ENCODE measurements around the gene CARMIL3.

The CARMIL3 gene

GRCh38 chr14:24053548-24054323, 1.9 kb downstream of the CARMIL3 start:
- peaks cover 0 to 15% (median 9%) of the 10 kb centered on the region in 5 experiments for H3K27me3 ChIP-seq (replicated peaks in 2 of 5; ENCODE audit: control insufficient read depth in 4 of 5, insufficient read depth in 5 of 5, low read length in 4 of 5)
- no peak overlapping the region for H3K27ac ChIP-seq (ENCODE audit: insufficient read depth in 1 of 2, low read depth in 1 of 2, low read length in 2 of 2, poor library complexity in 1 of 2, severe bottlenecking in 2 of 2)
- no peaks in the 10 kb centered on the region for H3K36me3 ChIP-seq (ENCODE audit: control insufficient read depth in 4 of 4, insufficient read depth in 4 of 4, low read length in 3 of 4)
- CTCF ChIA-PET: interaction anchor here (0.9 to 12.7 kb wide), 7 partner anchors 13 to 108 kb away, joined by 3 to 188 read pairs (median 5); partner anchors contain the start of genes CPNE6, IRF9 and PCK2
- H3K4me3 ChIP-seq (ENCODE audit: control insufficient read depth in 1 of 7, extremely low read depth in 1 of 7, insufficient read depth in 4 of 7, low read depth in 2 of 7, low read length in 6 of 7): no peak overlapping the region
- H3K4me1 ChIP-seq (ENCODE audit: control extremely low read depth in 1 of 4, control insufficient read depth in 4 of 4, insufficient read depth in 4 of 4, low read length in 3 of 4): peaks cover 0 to 19% (median 17%) of the 10 kb centered on the region in 4 experiments
- WGBS (ENCODE audit: insufficient coverage): 98% methylated on average over 6 of the region's 10 CpGs
- POLR2A ChIA-PET: no interaction called here
- no peaks in the 10 kb centered on the region for H3K9me3 ChIP-seq (ENCODE audit: control extremely low read depth in 1 of 5, control insufficient read depth in 4 of 5, insufficient read depth in 2 of 5, low read depth in 1 of 5, low read length in 4 of 5)
- DNase-seq: no peak

GRCh38 chr14:24054324-24054641, 2.5 kb downstream of the CARMIL3 start:
- 92% methylated on average over 6 of the region's 6 CpGs for WGBS (ENCODE audit: insufficient coverage)
- no peak for DNase-seq
- POLR2A ChIA-PET: no interaction called here

GRCh38 chr14:24054646-24055045, 2.8 kb downstream of the CARMIL3 start:
- Histone ChIP-seq H3K36me3 (ENCODE audit: control insufficient read depth in 4 of 4, insufficient read depth in 4 of 4, low read length in 3 of 4) (no peaks in the 10 kb centered on the region), H3K4me1 (ENCODE audit: control extremely low read depth in 1 of 4, control insufficient read depth in 4 of 4, insufficient read depth in 4 of 4, low read length in 3 of 4) (peaks cover 0 to 16% (median 16%) of the 10 kb centered on the region in 4 experiments), H3K27me3 (replicated peaks in 2 of 5; ENCODE audit: control insufficient read depth in 4 of 5, insufficient read depth in 5 of 5, low read length in 4 of 5) (peaks cover 0 to 15% (median 9%) of the 10 kb centered on the region in 5 experiments), H3K4me3 (ENCODE audit: control insufficient read depth in 1 of 7, extremely low read depth in 1 of 7, insufficient read depth in 4 of 7, low read depth in 2 of 7, low read length in 6 of 7) (no peak overlapping the region), H3K27ac (ENCODE audit: insufficient read depth in 1 of 2, low read depth in 1 of 2, low read length in 2 of 2, poor library complexity in 1 of 2, severe bottlenecking in 2 of 2) (no peak overlapping the region), H3K9me3 (ENCODE audit: control extremely low read depth in 1 of 5, control insufficient read depth in 4 of 5, insufficient read depth in 2 of 5, low read depth in 1 of 5, low read length in 4 of 5) (no peaks in the 10 kb centered on the region)
- DNase-seq: no peak
- POLR2A ChIA-PET: no interaction called here
- CTCF ChIA-PET: interaction anchor here (0.6 to 12.7 kb wide), 7 partner anchors 11 to 107 kb away, joined by 3 to 188 read pairs (median 5); partner anchors contain the start of genes CPNE6, IRF9 and PCK2
- WGBS (ENCODE audit: insufficient coverage): 88% methylated on average over 5 of the region's 9 CpGs

More at GRCh38 chr14:24054324-24054641, 2.5 kb downstream of the CARMIL3 start:
- Histone ChIP-seq H3K4me1 (ENCODE audit: control extremely low read depth in 1 of 4, control insufficient read depth in 4 of 4, insufficient read depth in 4 of 4, low read length in 3 of 4) (peaks cover 0 to 16% (median 16%) of the 10 kb centered on the region in 4 experiments), H3K27me3 (replicated peaks in 2 of 5; ENCODE audit: control insufficient read depth in 4 of 5, insufficient read depth in 5 of 5, low read length in 4 of 5) (peaks cover 0 to 15% (median 9%) of the 10 kb centered on the region in 5 experiments), H3K36me3 (ENCODE audit: control insufficient read depth in 4 of 4, insufficient read depth in 4 of 4, low read length in 3 of 4) (no peaks in the 10 kb centered on the region), H3K4me3 (ENCODE audit: control insufficient read depth in 1 of 7, extremely low read depth in 1 of 7, insufficient read depth in 4 of 7, low read depth in 2 of 7, low read length in 6 of 7) (no peak overlapping the region), H3K9me3 (ENCODE audit: control extremely low read depth in 1 of 5, control insufficient read depth in 4 of 5, insufficient read depth in 2 of 5, low read depth in 1 of 5, low read length in 4 of 5) (no peaks in the 10 kb centered on the region), H3K27ac (ENCODE audit: insufficient read depth in 1 of 2, low read depth in 1 of 2, low read length in 2 of 2, poor library complexity in 1 of 2, severe bottlenecking in 2 of 2) (no peak overlapping the region)
- CTCF ChIA-PET: interaction anchor here (0.9 to 12.7 kb wide), 7 partner anchors 12 to 107 kb away, joined by 3 to 188 read pairs (median 5); partner anchors contain the start of genes CPNE6, IRF9 and PCK2

GRCh38 chr14:24055971-24056799, 4.4 kb downstream of the CARMIL3 start:
- H3K4me1 ChIP-seq (ENCODE audit: control extremely low read depth in 1 of 4, control insufficient read depth in 4 of 4, insufficient read depth in 4 of 4, low read length in 3 of 4): peaks cover 0 to 16% (median 15%) of the 10 kb centered on the region in 4 experiments
- 97% methylated on average over 7 of the region's 10 CpGs for WGBS (ENCODE audit: insufficient coverage)
- no peaks in the 10 kb centered on the region for H3K9me3 ChIP-seq (ENCODE audit: control extremely low read depth in 1 of 5, control insufficient read depth in 4 of 5, insufficient read depth in 2 of 5, low read depth in 1 of 5, low read length in 4 of 5)
- POLR2A ChIA-PET: interaction anchor here (1.4 kb wide), 1 partner anchor 24 kb away, joined by 7 read pairs; no protein-coding TSS in a partner anchor
- H3K4me3 ChIP-seq (ENCODE audit: control insufficient read depth in 1 of 7, extremely low read depth in 1 of 7, insufficient read depth in 4 of 7, low read depth in 2 of 7, low read length in 6 of 7): no peak overlapping the region
- no peak overlapping the region for H3K27ac ChIP-seq (ENCODE audit: insufficient read depth in 1 of 2, low read depth in 1 of 2, low read length in 2 of 2, poor library complexity in 1 of 2, severe bottlenecking in 2 of 2)
- peaks cover 0 to 15% (median 9%) of the 10 kb centered on the region in 5 experiments for H3K27me3 ChIP-seq (replicated peaks in 2 of 5; ENCODE audit: control insufficient read depth in 4 of 5, insufficient read depth in 5 of 5, low read length in 4 of 5)
- DNase-seq: no peak
- H3K36me3 ChIP-seq (ENCODE audit: control insufficient read depth in 4 of 4, insufficient read depth in 4 of 4, low read length in 3 of 4): no peaks in the 10 kb centered on the region
- CTCF ChIA-PET: interaction anchor here (0.7 to 12.7 kb wide), 11 partner anchors 12 to 105 kb away, joined by 3 to 188 read pairs (median 11); partner anchors contain the start of genes CPNE6, EMC9, IRF9 and PCK2

DNA sequence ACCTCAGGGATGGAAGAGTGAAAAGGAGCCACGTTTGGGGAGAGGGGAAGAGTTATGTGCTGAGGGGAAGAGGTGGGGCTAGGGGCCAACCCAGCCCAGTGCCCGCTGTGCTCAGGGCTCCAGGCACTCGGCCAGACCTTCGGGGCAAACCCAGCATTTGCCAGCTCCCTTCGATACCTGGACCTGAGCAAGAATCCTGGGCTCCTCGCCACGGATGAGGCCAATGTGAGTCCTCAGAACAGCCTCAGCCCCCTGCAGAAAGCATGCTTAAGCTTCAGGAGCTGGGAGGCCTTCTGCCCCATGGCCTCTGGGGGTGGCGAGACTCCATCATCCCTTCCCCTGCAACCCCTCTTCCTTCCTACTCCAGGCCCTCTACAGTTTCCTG, 5.0 kb downstream of the CARMIL3 start:
- H3K27me3 ChIP-seq (replicated peaks in 2 of 5; ENCODE audit: control insufficient read depth in 4 of 5, insufficient read depth in 5 of 5, low read length in 4 of 5): peaks cover 0 to 14% (median 9%) of the 10 kb centered on the region in 5 experiments
- H3K4me3 ChIP-seq (ENCODE audit: control insufficient read depth in 1 of 7, extremely low read depth in 1 of 7, insufficient read depth in 4 of 7, low read depth in 2 of 7, low read length in 6 of 7): no peak overlapping the region
- 91% methylated on average over 7 of the region's 8 CpGs for WGBS (ENCODE audit: insufficient coverage)
- H3K4me1 ChIP-seq (ENCODE audit: control extremely low read depth in 1 of 4, control insufficient read depth in 4 of 4, insufficient read depth in 4 of 4, low read length in 3 of 4): peaks cover 0 to 10% (median 10%) of the 10 kb centered on the region in 4 experiments
- no peaks in the 10 kb centered on the region for H3K9me3 ChIP-seq (ENCODE audit: control extremely low read depth in 1 of 5, control insufficient read depth in 4 of 5, insufficient read depth in 2 of 5, low read depth in 1 of 5, low read length in 4 of 5)
- DNase-seq: no peak
- H3K36me3 ChIP-seq (ENCODE audit: control insufficient read depth in 4 of 4, insufficient read depth in 4 of 4, low read length in 3 of 4): no peaks in the 10 kb centered on the region
- H3K27ac ChIP-seq (ENCODE audit: insufficient read depth in 1 of 2, low read depth in 1 of 2, low read length in 2 of 2, poor library complexity in 1 of 2, severe bottlenecking in 2 of 2): no peak overlapping the region
- CTCF ChIA-PET: interaction anchor here (0.7 to 12.7 kb wide), 15 partner anchors 10 to 106 kb away, joined by 3 to 188 read pairs (median 11); partner anchors contain the start of genes CPNE6, EMC9, IRF9 and PCK2
- POLR2A ChIA-PET: interaction anchor here (1.4 kb wide), 1 partner anchor 23 kb away, joined by 7 read pairs; no protein-coding TSS in a partner anchor

DNA sequence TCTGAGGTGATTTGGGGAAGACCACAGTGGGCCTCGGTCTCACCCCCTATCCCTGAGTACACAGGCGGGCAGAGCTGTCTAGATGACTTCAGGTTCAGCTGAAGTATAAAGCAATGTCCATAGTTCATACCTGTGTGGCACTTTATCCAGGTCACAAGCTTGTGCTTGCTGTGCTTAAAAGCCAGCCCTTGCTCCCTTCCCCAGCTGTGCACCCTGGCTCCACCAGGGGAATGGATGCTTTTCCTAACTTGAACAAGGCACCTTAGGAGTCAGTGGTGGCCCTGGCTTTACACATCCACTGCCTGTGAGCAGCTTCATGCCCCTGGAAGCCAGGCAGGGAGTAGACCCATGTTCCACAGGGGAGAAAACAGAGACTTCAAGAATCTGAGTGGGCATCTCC, 5.5 kb downstream of the CARMIL3 start:
- peaks cover 0 to 6% (median 5%) of the 10 kb centered on the region in 4 experiments for H3K4me1 ChIP-seq (ENCODE audit: control extremely low read depth in 1 of 4, control insufficient read depth in 4 of 4, insufficient read depth in 4 of 4, low read length in 3 of 4)
- ChIA-PET POLR2A (interaction anchor here (1.4 kb wide), 1 partner anchor 23 kb away, joined by 7 read pairs; no protein-coding TSS in a partner anchor), CTCF (interaction anchor here (0.7 to 12.7 kb wide), 15 partner anchors 10 to 106 kb away, joined by 3 to 188 read pairs (median 11); partner anchors contain the start of genes CPNE6, IRF9, PCK2 and PSME1)
- H3K27ac ChIP-seq (ENCODE audit: insufficient read depth in 1 of 2, low read depth in 1 of 2, low read length in 2 of 2, poor library complexity in 1 of 2, severe bottlenecking in 2 of 2): no peak overlapping the region
- no peaks in the 10 kb centered on the region for H3K36me3 ChIP-seq (ENCODE audit: control insufficient read depth in 4 of 4, insufficient read depth in 4 of 4, low read length in 3 of 4)
- DNase-seq: no peak
- H3K4me3 ChIP-seq (ENCODE audit: control insufficient read depth in 1 of 7, extremely low read depth in 1 of 7, insufficient read depth in 4 of 7, low read depth in 2 of 7, low read length in 6 of 7): no peak overlapping the region
- peaks cover 0 to 14% (median 9%) of the 10 kb centered on the region in 5 experiments for H3K27me3 ChIP-seq (replicated peaks in 2 of 5; ENCODE audit: control insufficient read depth in 4 of 5, insufficient read depth in 5 of 5, low read length in 4 of 5)
- WGBS (ENCODE audit: insufficient coverage): 100% methylated on average over 2 of the region's 2 CpGs
- no peaks in the 10 kb centered on the region for H3K9me3 ChIP-seq (ENCODE audit: control extremely low read depth in 1 of 5, control insufficient read depth in 4 of 5, insufficient read depth in 2 of 5, low read depth in 1 of 5, low read length in 4 of 5)
